GM18907 (cell line): Measurements from ENCODE around the gene PDLIM1.
"Not testable (repeated sequence)": the region's sequence is repeated elsewhere in the genome, so short reads cannot be mapped to it uniquely, and the experiment has no call there.

Experiments used
- ATAC-seq: cut with Tn5 transposase; IDR thresholded peaks from one replicate; pipeline ENCODE4 v1.9.1; 2021; ENCODE audit warnings: mild to moderate bottlenecking, moderate library complexity; ENCODE audit not compliant: unreplicated experiment

The PDLIM1 gene

GRCh38 chr10:95244152-95244551 lies 46.7 kb downstream of the PDLIM1 start:
- ATAC-seq, result no peak

DNA sequence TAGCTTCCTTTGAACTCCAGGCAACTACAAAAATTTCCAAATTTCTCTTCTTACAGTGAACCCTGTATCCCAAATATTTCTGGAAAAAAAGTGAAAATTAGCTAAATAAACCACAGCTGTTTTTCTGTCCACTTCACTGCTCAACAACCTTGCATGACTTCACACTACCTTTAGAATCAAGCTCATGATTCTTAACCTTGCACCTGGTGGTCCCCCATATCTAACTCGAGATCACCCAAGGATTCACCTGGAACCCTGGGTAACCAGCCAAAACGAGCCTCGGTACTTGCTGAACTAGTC lies 47.5 kb downstream of the PDLIM1 start:
- ATAC-seq, result no peak

DNA sequence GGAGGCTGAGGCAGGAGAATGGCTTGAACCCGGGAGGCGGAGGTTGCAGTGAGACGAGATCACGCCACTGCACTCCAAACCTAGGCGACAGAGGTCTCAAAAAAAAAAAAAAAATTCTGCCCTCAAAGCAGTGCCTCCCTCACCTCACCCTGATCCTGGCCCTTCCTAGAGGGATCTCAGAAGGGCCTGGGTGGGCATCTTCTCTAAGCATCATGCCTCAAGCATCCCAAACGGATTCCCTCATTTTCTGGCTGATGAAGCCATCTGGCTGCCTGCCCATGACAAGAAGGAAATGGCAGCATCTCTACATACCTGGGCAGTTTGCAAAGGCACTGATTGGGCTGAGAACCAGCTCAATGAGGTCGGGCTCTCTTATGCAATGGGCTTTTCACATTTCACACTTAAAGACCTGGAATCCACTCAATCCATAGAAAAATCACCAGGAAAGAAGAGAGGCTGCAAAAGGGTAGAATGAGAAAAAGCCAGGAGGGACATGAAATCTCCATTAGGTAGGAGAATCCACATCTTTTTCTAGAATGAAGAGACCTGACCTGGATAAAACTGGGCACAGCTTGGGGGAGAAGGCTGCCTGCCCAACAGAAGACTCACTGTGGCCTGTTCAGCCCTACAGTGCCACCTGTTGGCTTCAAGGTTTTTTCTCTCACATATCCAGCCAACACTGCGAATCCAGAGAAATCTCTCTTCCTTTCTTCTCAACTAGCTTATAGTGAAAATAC lies 48.1 kb downstream of the PDLIM1 start:
- no peak for ATAC-seq

DNA sequence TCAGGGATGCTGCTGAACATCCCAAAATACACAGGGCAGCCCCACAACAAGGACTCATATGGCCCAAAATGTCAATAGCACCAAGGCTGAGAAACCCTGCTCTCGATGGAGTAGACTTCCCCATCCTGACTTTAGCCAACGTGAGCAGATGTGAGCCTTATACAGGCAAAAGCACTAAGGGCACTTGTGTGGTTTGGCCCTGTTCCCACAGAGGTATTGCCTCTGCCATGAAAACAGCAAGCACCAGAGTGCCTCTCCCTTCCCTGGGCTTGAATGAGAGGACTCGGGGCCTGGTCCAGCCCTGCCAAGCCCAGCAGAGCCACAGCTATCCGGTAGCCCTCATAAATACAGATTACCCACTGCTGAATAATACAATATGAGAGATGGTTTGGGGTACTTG lies 49.3 kb downstream of the PDLIM1 start:
- ATAC-seq, result no peak

DNA sequence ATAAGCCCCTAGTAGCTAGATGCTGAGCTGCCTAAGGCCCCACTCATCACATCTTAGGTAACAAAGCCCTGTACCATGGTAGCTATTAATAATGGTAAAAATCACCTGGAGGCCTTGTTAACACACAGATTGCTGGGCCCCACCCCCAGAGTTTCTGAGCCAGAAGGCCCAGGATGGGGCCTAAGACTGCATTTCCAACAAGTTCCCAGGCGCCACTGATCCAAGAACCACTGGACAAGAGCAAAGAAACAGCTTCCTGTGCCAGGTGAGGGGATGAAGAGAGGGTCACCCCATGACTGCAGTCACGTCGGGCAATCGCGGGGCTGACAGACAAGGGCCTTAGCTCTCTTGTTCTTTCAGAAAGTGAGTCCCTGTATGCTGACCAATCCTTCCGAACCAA lies 50.0 kb downstream of the PDLIM1 start:
- no peak for ATAC-seq

GRCh38 chr10:95240096-95240495 lies 50.7 kb downstream of the PDLIM1 start:
- not testable (repeated sequence) for ATAC-seq

- no peak for ATAC-seq
Measured at GRCh38 chr10:95237376-95238170, 53.2 kb downstream of the PDLIM1 start.

- ATAC-seq, result peak; percentile 98
Measured at GRCh38 chr10:95236068-95236903, 54.5 kb downstream of the PDLIM1 start.

GRCh38 chr10:95235676-95236067 lies 55.1 kb downstream of the PDLIM1 start:
- ATAC-seq, result no peak

DNA sequence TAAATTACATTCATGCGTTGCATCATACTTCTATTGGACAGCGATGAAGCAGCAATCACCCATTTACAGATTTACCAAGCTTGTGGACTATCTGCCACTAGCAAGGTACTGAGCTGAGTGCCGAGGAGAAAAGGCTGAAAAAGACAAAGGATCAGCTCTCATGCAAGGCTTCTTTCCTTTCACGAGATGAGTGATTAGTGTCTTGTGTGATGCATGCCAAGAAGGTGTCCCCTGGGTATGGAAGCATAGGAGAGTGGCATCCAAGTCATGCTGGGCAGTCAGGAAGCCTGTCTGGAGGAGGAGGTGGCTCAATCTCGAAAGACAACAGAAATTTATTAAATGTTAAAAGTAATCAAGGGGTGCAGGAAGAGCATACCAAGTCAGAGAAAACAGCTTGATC lies 55.9 kb downstream of the PDLIM1 start:
- no peak for ATAC-seq

- ATAC-seq, result no peak
Measured at GRCh38 chr10:95233377-95234034, 57.3 kb downstream of the PDLIM1 start.

GRCh38 chr10:95230677-95231586 lies 59.9 kb downstream of the PDLIM1 start:
- peak; percentile 56 for ATAC-seq

GRCh38 chr10:95229724-95230627 lies 60.8 kb downstream of the PDLIM1 start:
- no peak for ATAC-seq

GRCh38 chr10:95228934-95229723 lies 61.7 kb downstream of the PDLIM1 start:
- ATAC-seq, result not testable (repeated sequence)

- no peak for ATAC-seq
Measured at GRCh38 chr10:95225136-95225535, 65.7 kb downstream of the PDLIM1 start.

- no peak for ATAC-seq
Measured at GRCh38 chr10:95221124-95221523, 69.7 kb downstream of the PDLIM1 start.

DNA sequence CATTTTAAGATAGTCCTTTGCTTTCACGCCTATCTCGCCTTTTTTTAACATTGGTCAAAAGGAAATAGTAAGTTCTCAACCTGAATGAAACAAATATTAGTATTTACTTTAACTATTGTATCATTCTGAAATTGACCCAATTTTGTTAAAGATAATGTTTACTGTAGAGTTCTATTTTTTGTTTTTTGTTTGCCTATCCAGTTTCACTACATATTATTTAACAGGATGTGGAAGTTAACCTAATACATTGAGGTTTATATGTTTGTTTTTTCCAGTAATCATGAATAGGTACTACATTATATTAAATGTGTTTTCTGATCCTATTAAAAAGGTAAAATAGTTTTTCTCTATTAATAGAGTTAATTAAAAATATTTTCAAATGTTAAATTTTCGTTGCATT lies 70.3 kb downstream of the PDLIM1 start:
- ATAC-seq, result no peak

DNA sequence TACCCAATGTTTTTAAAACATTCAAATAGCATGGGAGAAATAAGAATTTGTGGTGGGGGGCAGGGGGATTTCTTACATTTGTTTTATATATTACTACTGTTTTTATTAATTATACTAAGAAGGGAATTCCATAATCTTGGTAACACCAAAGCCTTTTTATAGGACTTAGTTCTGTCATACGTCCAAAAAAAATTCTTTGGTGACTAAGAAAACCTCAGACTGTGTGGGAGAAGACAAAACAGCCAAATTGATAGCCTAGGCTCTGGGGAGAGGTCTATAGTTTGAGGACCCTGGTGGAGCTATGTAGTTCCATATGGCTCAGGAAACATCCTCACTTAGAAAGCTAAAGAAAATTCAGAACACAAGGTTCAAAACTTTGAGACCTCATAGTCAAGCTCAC lies 73.3 kb downstream of the PDLIM1 start:
- ATAC-seq, result no peak
